Astrocyte of the cerebellum (primary cell): ENCODE data around the gene TMEM42.
A peak's percentile ranks its signal among the peaks of the same experiment; 100 is the strongest.

Source experiments
- DNase-seq: peaks from one replicate; pipeline ENCODE4 v3.0.0-alpha.2; 2011; ENCODE audit warnings: low read depth
- H3K4me3 ChIP-seq: 2 replicates; pipeline ENCODE4 v1.5.1; 2011; ENCODE audit warnings: mild to moderate bottlenecking, low read depth, low read length, moderate library complexity
- CTCF ChIP-seq: IDR thresholded peaks from 2 replicates; pipeline ENCODE4 v1.5.1; 2012; ENCODE audit warnings: low read length, low read depth, moderate library complexity, mild to moderate bottlenecking; ENCODE audit errors: missing control alignments
- in situ Hi-C: cut with HindIII; loops from 2 replicates; pipeline ENCODE4 v1.10.0; 2017; ENCODE audit warnings: low sequenced_read_pairs

The TMEM42 gene

GRCh38 chr3:44885618-44886017, 23.9 kb downstream of the TMEM42 start:
- DNase-seq: peak; percentile 92
- TF ChIP-seq CTCF: no peak
- in situ Hi-C loops: no loop called here
- no peak overlapping the region for H3K4me3 ChIP-seq

- in situ Hi-C loops: no loop called here
- TF ChIP-seq CTCF: no peak
- H3K4me3 ChIP-seq: no peak overlapping the region
- DNase-seq: no peak
Measured at GRCh38 chr3:44886561-44886960, 24.8 kb downstream of the TMEM42 start.

- no peak for TF ChIP-seq CTCF
- H3K4me3 ChIP-seq: no peak overlapping the region
- in situ Hi-C loops: no loop called here
- DNase-seq: no peak
Measured at GRCh38 chr3:44887101-44887500, 25.4 kb downstream of the TMEM42 start.

GRCh38 chr3:44890258-44890657, 28.5 kb downstream of the TMEM42 start:
- TF ChIP-seq CTCF: no peak
- no peak overlapping the region for H3K4me3 ChIP-seq
- DNase-seq: no peak

GRCh38 chr3:44890852-44891251, 29.1 kb downstream of the TMEM42 start:
- TF ChIP-seq CTCF: no peak
- in situ Hi-C loops: no loop called here
- no peak overlapping the region for H3K4me3 ChIP-seq
- DNase-seq: no peak

More at GRCh38 chr3:44890258-44890657, 28.5 kb downstream of the TMEM42 start:
- in situ Hi-C loops: no loop called here

GRCh38 chr3:44892689-44893088, 31.0 kb downstream of the TMEM42 start:
- no peak overlapping the region for H3K4me3 ChIP-seq
- no peak for TF ChIP-seq CTCF
- in situ Hi-C loops: no loop called here
- DNase-seq: no peak

- H3K4me3 ChIP-seq: no peak overlapping the region
- in situ Hi-C loops: no loop called here
- DNase-seq: peak; percentile 63
- no peak for TF ChIP-seq CTCF
Measured at GRCh38 chr3:44893097-44893496, 31.4 kb downstream of the TMEM42 start.
